ENCODE data around the gene NUDT3. TPM values are rescaled to one million over a fixed set of nuclear protein-coding genes. Genes with fewer than 3 reads are reported as not detected.
A peak's percentile ranks its signal among the peaks of the same experiment; 100 is the strongest.

Gene NUDT3
- total and polyA plus RNA-seq, 4 donors: 3.2 to 20.2 (median 9.5) TPM

- TF ChIP-seq TAF1 (conservative IDR thresholded peaks at IDR 0.05) (no peak), YY1 (IDR thresholded peaks at IDR 0.05) (no peak), REST (IDR thresholded peaks at IDR 0.05) (no peak), RXRA (IDR thresholded peaks at IDR 0.05) (no peak), HNF4G (IDR thresholded peaks at IDR 0.05) (no peak), EGR1 (IDR thresholded peaks at IDR 0.05; ENCODE audit: low read depth in 2 of 2) (no peak), ATF3 (IDR thresholded peaks at IDR 0.05) (no peak), JUND (IDR thresholded peaks at IDR 0.05) (no peak), MAX (IDR thresholded peaks at IDR 0.05) (no peak), SP1 (IDR thresholded peaks at IDR 0.05) (no peak), HNF4A (conservative IDR thresholded peaks at IDR 0.05) (no peak), FOXA1 (IDR thresholded peaks at IDR 0.05) (no peak), NR2F2 (IDR thresholded peaks at IDR 0.05) (no peak), RAD21 (IDR thresholded peaks at IDR 0.05) (no peak), ZBTB33 (IDR thresholded peaks at IDR 0.05) (no peak), GABPA (IDR thresholded peaks at IDR 0.05 in 1 of 2, conservative IDR thresholded peaks at IDR 0.05 in 1 of 2) (no peak)
- 96% methylated on average over 5 of the region's 5 CpGs for WGBS
- H3K9me3 ChIP-seq (ENCODE audit: control insufficient read depth in 4 of 4, low read length in 3 of 4): no peaks in the 10 kb centered on the region
- peaks cover 8 to 28% (median 11%) of the 10 kb centered on the region in 4 donors for H3K4me1 ChIP-seq (ENCODE audit: control insufficient read depth in 4 of 4, insufficient read depth in 4 of 4, low read length in 3 of 4)
- H3K36me3 ChIP-seq (ENCODE audit: control insufficient read depth in 4 of 4, insufficient read depth in 3 of 4, low read depth in 1 of 4, low read length in 3 of 4): peaks cover 0 to 2% (median 0%) of the 10 kb centered on the region in 4 donors
- no peaks in the 10 kb centered on the region for H3K27me3 ChIP-seq (ENCODE audit: control insufficient read depth in 4 of 4, insufficient read depth in 4 of 4, low read length in 3 of 4)
- H3K9ac ChIP-seq (ENCODE audit: low read depth in 1 of 2, low read length in 2 of 2): no peak overlapping the region
- no peak overlapping the region for H3K4me3 ChIP-seq (ENCODE audit: low read depth in 1 of 3, low read length in 3 of 3)
- H3K27ac ChIP-seq (ENCODE audit: low read depth in 1 of 2, low read length in 2 of 2): peak overlapping the region in 1 of 2 donors; percentile 63
- no peak for DNase-seq (ENCODE audit: low spot score)
These were observed 7.9 kb downstream of the NUDT3 start for GRCh38 chr6:34384321-34385153.

- 83% methylated on average over 6 of the region's 6 CpGs for WGBS
- Histone ChIP-seq H3K9me3 (ENCODE audit: control insufficient read depth in 4 of 4, low read length in 3 of 4) (no peaks in the 10 kb centered on the region), H3K27me3 (ENCODE audit: control insufficient read depth in 4 of 4, insufficient read depth in 4 of 4, low read length in 3 of 4) (no peaks in the 10 kb centered on the region), H3K4me3 (ENCODE audit: low read depth in 1 of 3, low read length in 3 of 3) (no peak overlapping the region), H3K27ac (ENCODE audit: low read depth in 1 of 2, low read length in 2 of 2) (peak overlapping the region in 1 of 2 donors; percentile 63), H3K36me3 (ENCODE audit: control insufficient read depth in 4 of 4, insufficient read depth in 3 of 4, low read depth in 1 of 4, low read length in 3 of 4) (peaks cover 0 to 2% (median 0%) of the 10 kb centered on the region in 4 donors), H3K9ac (ENCODE audit: low read depth in 1 of 2, low read length in 2 of 2) (no peak overlapping the region), H3K4me1 (ENCODE audit: control insufficient read depth in 4 of 4, insufficient read depth in 4 of 4, low read length in 3 of 4) (peaks cover 8 to 28% (median 11%) of the 10 kb centered on the region in 4 donors)
- peak in 1 of 2 donors; percentile 8 for TF ChIP-seq RXRA (IDR thresholded peaks at IDR 0.05)
- no peak for TF ChIP-seq ATF3 (IDR thresholded peaks at IDR 0.05)
- DNase-seq (ENCODE audit: low spot score): no peak
These were observed 8.7 kb downstream of the NUDT3 start for GRCh38 chr6:34383656-34384320.
